Measurements from ENCODE around the gene HKDC1. TPM values are rescaled to one million over a fixed set of nuclear protein-coding genes. Genes with fewer than 3 reads are reported as not detected.

The HKDC1 gene
- total and polyA plus RNA-seq, 2 donors (not counting 1 experiment from before 2014, with no cell fraction given): 0.01 TPM; not detected in 1

- Histone ChIP-seq H3K4me3 (ENCODE audit: control extremely low read depth in 1 of 5, extremely low read depth in 1 of 5, insufficient read depth in 1 of 5, low read depth in 2 of 5, low read length in 4 of 5) (no peak overlapping the region), H3K79me2 (ENCODE audit: control insufficient read depth, insufficient read depth, low read length) (peaks cover 21% of the 10 kb centered on the region), H3K4me1 (ENCODE audit: control insufficient read depth in 2 of 2, insufficient read depth in 2 of 2, low read length in 2 of 2) (peaks cover 11 to 21% of the 10 kb centered on the region in 2 donors), H4K20me1 (ENCODE audit: control insufficient read depth, insufficient read depth, low read length, poor library complexity, severe bottlenecking) (peaks cover 6% of the 10 kb centered on the region), H3K27me3 (replicated peaks in 1 of 4; ENCODE audit: control extremely low read depth in 1 of 4, control insufficient read depth in 3 of 4, insufficient read depth in 4 of 4, low read length in 3 of 4) (no peaks in the 10 kb centered on the region), H3K27ac (ENCODE audit: low read length in 2 of 2) (no peak overlapping the region), H3K9ac (ENCODE audit: low read length) (no peak overlapping the region), H3K36me3 (replicated peaks in 1 of 2; ENCODE audit: control extremely low read depth in 1 of 2, control insufficient read depth in 1 of 2, extremely low read depth in 1 of 2, insufficient read depth in 2 of 2, low read length in 1 of 2) (peaks cover 1 to 4% of the 10 kb centered on the region in 2 experiments), H3K4me2 (replicated peaks; ENCODE audit: low read depth, low read length, poor library complexity, severe bottlenecking) (no peak overlapping the region), H2AFZ (ENCODE audit: insufficient read depth, low read depth, low read length, poor library complexity, severe bottlenecking) (no peak overlapping the region), H3K9me3 (ENCODE audit: control extremely low read depth in 1 of 3, control insufficient read depth in 2 of 3, insufficient read depth in 1 of 3, low read length in 2 of 3) (no peaks in the 10 kb centered on the region)
- intact Hi-C loops (cut with micrococcal nuclease): loop anchor here (10.0 kb wide), 1 partner anchor 452 kb away; the partner anchor contains the start of gene CCAR1
- Mint-ChIP-seq H3K4me1 (peaks cover 26% of the 10 kb centered on the region), H3K9me3 (ENCODE audit: insufficient read depth) (no peaks in the 10 kb centered on the region), H3K4me3 (no peak overlapping the region), H3K27ac (no peak overlapping the region), H3K27me3 (no peaks in the 10 kb centered on the region)
- TF ChIP-seq CTCF (IDR thresholded peaks at IDR 0.05) (no peak), EZH2 (IDR thresholded peaks at IDR 0.05; ENCODE audit: borderline replicate concordance, insufficient read depth, low read depth, low read length, poor library complexity, severe bottlenecking) (no peak)
- POLR2A ChIA-PET: no interaction called here
- ATAC-seq (ENCODE audit: low read depth): no peak
- no peak for DNase-seq
- 100% methylated on average over 1 of the region's 2 CpGs for WGBS (ENCODE audit: insufficient coverage)
- CTCF ChIA-PET: no interaction called here
These were observed 43.3 kb upstream of the HKDC1 start for GRCh38 chr10:69176823-69177222.

- no peak for TF ChIP-seq CTCF (IDR thresholded peaks at IDR 0.05)
- TF ChIP-seq EZH2 (IDR thresholded peaks at IDR 0.05; ENCODE audit: borderline replicate concordance, insufficient read depth, low read depth, low read length, poor library complexity, severe bottlenecking): no peak
- H3K27me3 ChIP-seq (replicated peaks in 1 of 4; ENCODE audit: control extremely low read depth in 1 of 4, control insufficient read depth in 3 of 4, insufficient read depth in 4 of 4, low read length in 3 of 4): no peaks in the 10 kb centered on the region
- CTCF ChIA-PET: no interaction called here
- peaks cover 44% of the 10 kb centered on the region for H3K79me2 ChIP-seq (ENCODE audit: control insufficient read depth, insufficient read depth, low read length)
- H2AFZ ChIP-seq (ENCODE audit: insufficient read depth, low read depth, low read length, poor library complexity, severe bottlenecking): peak overlapping the region; percentile 86
- Mint-ChIP-seq H3K27ac (peak overlapping the region; percentile 100), H3K9me3 (ENCODE audit: insufficient read depth) (no peaks in the 10 kb centered on the region), H3K4me1 (peaks cover 36% of the 10 kb centered on the region), H3K4me3 (peak overlapping the region; percentile 97), H3K27me3 (no peaks in the 10 kb centered on the region)
- DNase-seq: peak; percentile 13
- H3K4me2 ChIP-seq (replicated peaks; ENCODE audit: low read depth, low read length, poor library complexity, severe bottlenecking): peak overlapping the region; percentile 85
- H3K27ac ChIP-seq (ENCODE audit: low read length in 2 of 2): peak overlapping the region; percentile 91 to 99
- POLR2A ChIA-PET: interaction anchor here (1.4 kb wide), 1 partner anchor 223 kb away, joined by 4 read pairs; the partner anchor contains the start of gene DDX21
- intact Hi-C loops (cut with micrococcal nuclease): loop anchor here (1.0 to 10.0 kb wide), 5 partner anchors 56 to 454 kb away; partner anchors contain the start of genes CCAR1 and DDX21
- H4K20me1 ChIP-seq (ENCODE audit: control insufficient read depth, insufficient read depth, low read length, poor library complexity, severe bottlenecking): peaks cover 6% of the 10 kb centered on the region
- WGBS (ENCODE audit: insufficient coverage): 23% methylated on average over 11 of the region's 21 CpGs
- peak overlapping the region; percentile 79 to 96 (median 94) for H3K4me3 ChIP-seq (ENCODE audit: control extremely low read depth in 1 of 5, extremely low read depth in 1 of 5, insufficient read depth in 1 of 5, low read depth in 2 of 5, low read length in 4 of 5)
- peaks cover 11 to 18% of the 10 kb centered on the region in 2 donors for H3K4me1 ChIP-seq (ENCODE audit: control insufficient read depth in 2 of 2, insufficient read depth in 2 of 2, low read length in 2 of 2)
- peaks cover 0 to 8% of the 10 kb centered on the region in 2 experiments for H3K36me3 ChIP-seq (replicated peaks in 1 of 2; ENCODE audit: control extremely low read depth in 1 of 2, control insufficient read depth in 1 of 2, extremely low read depth in 1 of 2, insufficient read depth in 2 of 2, low read length in 1 of 2)
- H3K9ac ChIP-seq (ENCODE audit: low read length): peak overlapping the region; percentile 97
- H3K9me3 ChIP-seq (ENCODE audit: control extremely low read depth in 1 of 3, control insufficient read depth in 2 of 3, insufficient read depth in 1 of 3, low read length in 2 of 3): no peaks in the 10 kb centered on the region
- peak; percentile 19 for ATAC-seq (ENCODE audit: low read depth)
These were observed 40.9 kb upstream of the HKDC1 start for GRCh38 chr10:69179089-69179742.
